ENCODE measurements around the gene GLB1L3.

Gene GLB1L3, protein sequence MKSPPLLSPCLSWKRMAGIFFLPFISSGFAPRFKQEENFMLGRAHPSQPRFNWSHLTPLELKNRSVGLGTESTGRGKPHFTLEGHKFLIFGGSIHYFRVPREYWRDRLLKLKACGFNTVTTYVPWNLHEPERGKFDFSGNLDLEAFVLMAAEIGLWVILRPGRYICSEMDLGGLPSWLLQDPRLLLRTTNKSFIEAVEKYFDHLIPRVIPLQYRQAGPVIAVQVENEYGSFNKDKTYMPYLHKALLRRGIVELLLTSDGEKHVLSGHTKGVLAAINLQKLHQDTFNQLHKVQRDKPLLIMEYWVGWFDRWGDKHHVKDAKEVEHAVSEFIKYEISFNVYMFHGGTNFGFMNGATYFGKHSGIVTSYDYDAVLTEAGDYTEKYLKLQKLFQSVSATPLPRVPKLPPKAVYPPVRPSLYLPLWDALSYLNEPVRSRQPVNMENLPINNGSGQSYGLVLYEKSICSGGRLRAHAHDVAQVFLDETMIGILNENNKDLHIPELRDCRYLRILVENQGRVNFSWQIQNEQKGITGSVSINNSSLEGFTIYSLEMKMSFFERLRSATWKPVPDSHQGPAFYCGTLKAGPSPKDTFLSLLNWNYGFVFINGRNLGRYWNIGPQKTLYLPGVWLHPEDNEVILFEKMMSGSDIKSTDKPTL

DNA sequence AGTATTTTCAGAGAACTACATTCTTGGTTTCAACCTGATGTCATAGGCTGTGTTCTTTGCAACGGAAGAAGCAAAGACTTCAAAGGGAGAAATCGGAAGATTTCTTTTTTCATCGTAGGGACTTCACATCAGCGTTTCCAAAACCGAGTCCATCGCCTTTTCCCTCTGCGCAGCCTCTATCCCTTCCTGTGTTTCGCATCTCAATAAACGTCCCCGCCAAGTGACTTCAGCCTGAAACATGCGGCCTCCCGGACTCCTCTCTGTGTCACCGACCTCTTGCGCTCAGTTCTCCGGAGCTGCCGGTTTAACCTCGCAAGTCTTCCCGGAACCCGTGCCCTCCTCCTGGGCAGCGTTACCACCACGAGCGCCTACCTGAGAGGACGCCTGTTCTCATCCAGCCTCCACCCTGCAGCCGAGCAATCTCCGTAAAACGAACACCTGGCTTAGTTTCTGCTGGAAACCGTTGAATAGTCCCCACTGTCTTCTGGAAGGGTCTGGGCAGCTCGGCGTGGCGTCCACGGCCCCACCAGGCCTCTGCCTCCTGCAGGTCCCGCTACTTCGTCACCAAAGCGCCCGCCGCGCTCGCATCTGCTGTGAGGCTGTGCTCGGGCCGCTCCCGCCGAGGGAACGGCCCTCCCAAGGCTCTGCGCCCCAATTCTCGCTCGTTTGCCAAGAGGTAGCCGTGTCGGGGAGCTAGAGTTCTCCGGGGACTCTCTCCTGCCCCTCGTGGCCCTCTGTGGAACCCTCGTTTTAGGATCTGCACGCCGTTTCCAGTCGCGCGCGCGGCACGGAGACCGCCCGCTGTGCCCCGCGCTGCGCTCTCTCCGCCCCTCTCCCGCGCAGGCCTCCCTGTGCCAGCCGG lies at the start of gene GLB1L3:
TSS of gene GLB1L3 (plus strand) at position 846 of the 862 bp plus-strand sequence. CDS start 362 bp downstream, outside the sequence.
- DNase-seq: no peak

DNA sequence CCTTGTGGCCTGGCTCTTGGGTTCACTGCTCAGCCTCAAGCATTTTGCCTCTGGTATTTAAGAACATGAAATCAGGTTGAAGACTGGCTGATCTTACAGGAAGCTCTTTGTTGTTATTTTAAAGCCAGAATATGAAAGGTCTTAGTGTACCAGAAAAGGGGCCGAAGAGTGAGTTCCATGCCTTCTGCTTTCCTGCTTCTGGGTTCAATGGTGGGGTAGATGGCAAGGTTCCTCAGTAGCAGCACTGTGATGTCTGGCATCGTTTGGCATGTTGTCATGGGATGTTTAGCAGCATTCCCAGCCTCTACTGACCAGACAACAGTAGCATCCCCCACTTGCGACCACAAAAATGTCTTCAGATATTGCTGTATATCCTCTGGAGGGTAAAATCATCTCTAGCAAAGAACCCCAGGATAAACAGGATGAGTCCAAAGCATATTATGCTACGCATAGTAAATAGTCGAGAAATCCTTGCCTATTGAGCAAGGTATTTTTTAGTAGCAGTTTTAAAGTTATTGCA lies 49.3 kb upstream of the GLB1L3 start:
- no peak for DNase-seq

GRCh38 chr11:134228625-134229024 lies 47.6 kb upstream of the GLB1L3 start:
- DNase-seq: no peak

DNA sequence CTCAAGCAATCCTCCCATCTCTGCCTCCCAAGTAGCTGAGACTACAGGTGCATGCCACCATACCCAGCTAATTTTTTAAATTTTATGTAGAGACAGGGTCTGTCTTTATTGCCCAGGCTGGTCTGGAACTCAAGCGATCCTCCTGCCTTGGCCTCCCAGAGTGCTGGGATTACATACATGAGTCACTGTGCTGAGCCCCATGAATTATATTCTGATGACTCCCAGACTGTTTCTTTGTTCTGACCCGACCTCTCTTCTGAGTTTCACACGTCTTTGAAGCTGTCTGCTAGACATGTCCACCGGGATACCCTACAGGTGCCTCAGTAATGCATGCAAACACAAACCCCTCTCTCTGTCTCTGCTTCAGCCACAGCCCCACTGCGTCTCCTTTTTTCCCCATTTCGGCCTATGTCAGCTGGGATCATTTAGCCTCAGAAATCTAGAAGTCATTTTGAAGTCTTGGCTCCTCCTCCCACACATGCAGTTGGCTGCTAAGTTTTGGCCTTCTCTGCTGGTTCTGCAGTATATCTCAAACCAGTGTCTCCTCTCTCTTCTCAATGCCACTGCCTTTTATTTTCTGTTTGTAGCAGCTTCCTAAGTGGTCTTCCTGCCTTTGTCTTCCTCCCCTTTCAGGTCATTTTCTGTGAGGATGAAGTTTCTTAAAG lies 46.9 kb upstream of the GLB1L3 start:
- DNase-seq: no peak

DNA sequence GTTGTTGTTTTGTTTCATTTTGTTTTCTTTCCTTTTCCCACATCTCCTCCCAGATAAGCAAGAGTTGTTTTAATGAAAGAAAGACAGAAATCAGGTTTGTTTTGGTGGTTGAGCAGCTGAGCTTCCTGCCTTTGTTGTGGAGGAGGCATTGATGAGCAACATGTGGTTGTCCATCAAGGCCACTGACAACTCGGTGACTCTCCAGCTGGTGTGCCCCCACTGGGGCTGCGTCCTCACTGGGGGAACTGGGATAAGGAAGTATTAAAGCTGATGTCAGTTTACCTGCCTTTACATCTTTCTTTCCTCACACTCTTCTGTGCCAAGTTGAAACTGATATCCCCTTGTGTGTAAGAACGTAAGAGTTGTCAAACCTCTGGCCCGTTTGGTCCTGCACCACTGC lies 45.8 kb upstream of the GLB1L3 start:
- no peak for DNase-seq

DNA sequence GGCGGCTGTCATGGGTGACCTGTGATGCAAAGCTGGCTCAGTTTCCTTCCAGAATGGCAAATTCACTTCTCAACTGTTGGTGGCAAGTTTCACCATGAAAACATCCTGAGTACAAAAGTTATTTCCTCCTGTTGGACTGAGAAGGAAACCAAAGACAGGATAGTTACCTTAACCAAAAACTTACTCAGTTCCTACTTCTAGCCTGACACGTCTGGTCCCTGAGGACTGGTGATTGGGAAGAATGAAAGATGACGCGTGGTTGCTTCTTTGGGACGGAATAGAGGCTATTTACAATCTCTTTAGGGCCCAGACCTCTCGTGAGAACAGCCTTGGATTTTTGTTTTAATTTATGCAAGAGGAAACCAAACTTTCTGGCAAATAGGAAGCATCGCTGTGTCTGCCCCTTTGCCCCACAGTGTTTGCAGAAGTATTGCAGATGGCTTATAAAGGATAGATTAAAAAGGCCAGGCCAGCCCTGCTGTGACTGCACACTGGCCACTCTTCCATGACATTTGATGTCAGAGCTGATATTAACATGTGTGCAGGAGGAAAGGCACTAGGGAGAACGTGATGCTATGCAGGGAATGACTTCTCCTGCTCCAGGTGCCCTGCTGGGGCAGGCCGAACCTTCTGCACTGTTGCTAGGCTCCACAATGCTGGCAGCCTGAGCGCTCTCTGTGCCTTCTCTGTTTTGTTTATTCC lies 44.1 kb upstream of the GLB1L3 start:
- DNase-seq: no peak

GRCh38 chr11:134233729-134234179 lies 42.4 kb upstream of the GLB1L3 start:
- no peak for DNase-seq

DNA sequence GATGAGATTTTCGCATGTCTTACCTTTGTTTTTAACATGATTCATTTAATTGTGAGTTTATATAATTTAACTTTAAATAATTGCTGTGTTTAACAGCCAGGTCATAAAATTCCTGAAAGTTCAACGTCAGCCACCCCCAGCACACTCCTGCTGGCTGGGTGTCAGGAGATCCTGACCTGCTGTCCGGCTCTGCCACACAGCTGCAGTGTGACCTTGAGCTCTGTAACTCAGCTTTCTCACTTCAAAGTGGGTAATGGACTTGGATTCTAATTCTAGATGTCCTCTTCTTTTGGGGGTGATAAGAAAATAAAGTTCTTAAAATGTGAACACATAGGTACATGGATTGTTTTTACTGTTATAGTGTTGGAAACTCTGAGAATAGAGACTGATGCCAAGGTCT lies 40.8 kb upstream of the GLB1L3 start:
- DNase-seq: no peak

DNA sequence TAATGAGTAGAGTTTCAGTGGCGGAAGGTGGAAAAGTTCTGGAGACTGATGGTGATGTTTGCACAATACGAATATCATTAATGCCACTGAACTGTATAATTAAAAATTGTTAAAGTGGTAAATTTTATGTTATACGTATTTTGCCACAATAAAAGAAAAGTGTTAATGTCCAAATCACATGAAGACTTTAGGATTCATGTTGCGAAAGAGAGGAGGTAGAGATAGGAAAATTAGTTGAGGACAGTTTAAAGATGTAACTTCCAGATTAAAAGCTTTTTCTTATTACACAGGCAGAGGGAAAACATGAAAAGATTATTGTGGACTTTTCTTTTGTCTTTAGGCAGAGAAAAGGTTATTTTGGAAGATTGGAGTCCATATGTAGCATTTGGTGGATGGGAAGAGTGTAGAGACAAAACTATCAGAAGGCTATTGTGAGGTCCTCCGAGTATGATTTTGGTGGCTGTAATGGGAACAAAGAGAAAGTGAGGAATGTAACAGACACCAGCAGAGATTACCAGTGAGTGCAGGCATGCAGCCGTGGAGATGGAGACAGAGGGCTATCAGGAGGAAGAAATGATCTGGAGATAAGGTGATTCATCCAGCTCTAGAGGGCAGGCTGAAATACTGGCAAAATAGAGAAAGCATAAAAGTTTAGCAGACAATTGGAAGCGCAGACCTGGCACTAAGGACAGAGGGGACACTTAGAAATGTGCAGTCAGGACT lies 39.2 kb upstream of the GLB1L3 start:
- no peak for DNase-seq

GRCh38 chr11:134237557-134237922 lies 38.6 kb upstream of the GLB1L3 start:
- no peak for DNase-seq

- no peak for DNase-seq
Measured at GRCh38 chr11:134238956-134239355, 37.2 kb upstream of the GLB1L3 start.

GRCh38 chr11:134240592-134240991 lies 35.6 kb upstream of the GLB1L3 start:
- DNase-seq: no peak

GRCh38 chr11:134242376-134242775 lies 33.8 kb upstream of the GLB1L3 start:
- DNase-seq: no peak

- DNase-seq: no peak
Measured at GRCh38 chr11:134243913-134244312, 32.3 kb upstream of the GLB1L3 start.

GRCh38 chr11:134244593-134244992 lies 31.6 kb upstream of the GLB1L3 start:
- DNase-seq: peak; percentile 65

DNA sequence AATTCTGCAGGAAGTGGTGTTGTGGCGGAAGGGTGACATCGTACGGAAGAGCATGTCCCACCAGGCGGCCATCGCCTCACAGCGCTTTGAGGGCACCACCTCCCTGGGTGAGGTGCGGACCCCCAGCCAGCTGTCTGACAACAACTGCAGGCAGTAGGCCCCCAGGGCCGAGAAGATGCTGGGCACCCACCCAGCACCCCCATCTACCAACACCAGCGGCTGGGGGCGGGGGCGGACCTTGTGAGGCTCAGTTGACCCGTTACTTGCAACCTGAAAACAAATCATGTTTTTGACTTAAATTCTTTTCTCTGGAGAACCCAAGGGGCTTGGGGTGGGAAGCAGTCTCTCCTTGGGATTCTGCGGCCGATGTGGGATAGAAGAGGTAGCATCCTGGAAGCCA lies 30.7 kb upstream of the GLB1L3 start:
- no peak for DNase-seq

- no peak for DNase-seq
Measured at GRCh38 chr11:134246100-134246499, 30.1 kb upstream of the GLB1L3 start.

DNA sequence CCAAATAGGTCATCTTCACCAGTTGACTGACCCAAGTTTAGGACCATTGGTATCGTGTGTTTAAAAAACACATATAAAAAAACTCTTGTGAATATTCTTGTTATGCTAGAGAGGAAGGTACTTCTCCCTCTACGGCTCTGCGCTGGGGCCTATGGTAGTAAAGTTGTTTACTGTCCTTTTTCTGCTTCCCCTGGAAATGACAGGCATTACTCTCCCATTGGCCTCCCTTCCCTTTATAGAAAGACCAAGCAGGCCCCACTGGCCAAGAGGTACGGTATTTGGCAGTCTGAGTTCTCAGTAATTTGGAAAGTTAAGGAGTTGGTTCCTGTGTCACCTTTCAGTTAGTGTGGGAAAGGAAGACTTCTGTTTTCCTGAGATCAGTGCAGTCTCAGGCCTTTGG lies 29.5 kb upstream of the GLB1L3 start:
- no peak for DNase-seq

DNA sequence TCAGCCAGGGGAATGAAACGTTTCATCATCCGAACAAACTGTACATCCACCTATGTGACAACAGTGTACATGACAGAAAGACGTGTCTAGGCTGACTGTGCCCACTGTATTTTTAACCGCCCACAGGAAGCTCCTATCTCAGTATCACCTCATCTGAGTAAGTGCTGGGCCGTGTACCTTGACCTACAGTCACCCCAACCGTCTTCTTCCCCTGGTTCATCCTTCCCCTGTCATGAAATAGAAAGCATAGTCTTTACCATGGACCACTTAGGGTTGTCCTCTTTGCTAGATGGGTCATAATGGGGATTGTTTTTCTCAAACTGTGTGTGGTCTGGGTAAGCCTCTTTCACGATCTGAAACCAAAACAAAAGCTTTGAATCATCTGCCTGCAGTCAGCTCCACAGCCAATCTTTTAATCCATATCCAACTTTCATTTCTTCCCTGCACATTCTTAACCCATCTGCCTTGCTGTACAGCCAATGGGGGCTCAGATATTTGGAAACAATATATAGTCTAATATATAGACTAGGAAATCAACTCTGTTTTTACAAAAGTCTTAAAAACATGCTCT lies 27.2 kb upstream of the GLB1L3 start:
- DNase-seq: no peak

GRCh38 chr11:134250246-134250645 lies 25.9 kb upstream of the GLB1L3 start:
- no peak for DNase-seq

GRCh38 chr11:134250675-134251074 lies 25.5 kb upstream of the GLB1L3 start:
- DNase-seq: no peak
